ENCODE data around the gene RAPGEF3. TPM values are rescaled to one million over a fixed set of nuclear protein-coding genes. Genes with fewer than 3 reads are reported as not detected.

RAPGEF3 gene, protein sequence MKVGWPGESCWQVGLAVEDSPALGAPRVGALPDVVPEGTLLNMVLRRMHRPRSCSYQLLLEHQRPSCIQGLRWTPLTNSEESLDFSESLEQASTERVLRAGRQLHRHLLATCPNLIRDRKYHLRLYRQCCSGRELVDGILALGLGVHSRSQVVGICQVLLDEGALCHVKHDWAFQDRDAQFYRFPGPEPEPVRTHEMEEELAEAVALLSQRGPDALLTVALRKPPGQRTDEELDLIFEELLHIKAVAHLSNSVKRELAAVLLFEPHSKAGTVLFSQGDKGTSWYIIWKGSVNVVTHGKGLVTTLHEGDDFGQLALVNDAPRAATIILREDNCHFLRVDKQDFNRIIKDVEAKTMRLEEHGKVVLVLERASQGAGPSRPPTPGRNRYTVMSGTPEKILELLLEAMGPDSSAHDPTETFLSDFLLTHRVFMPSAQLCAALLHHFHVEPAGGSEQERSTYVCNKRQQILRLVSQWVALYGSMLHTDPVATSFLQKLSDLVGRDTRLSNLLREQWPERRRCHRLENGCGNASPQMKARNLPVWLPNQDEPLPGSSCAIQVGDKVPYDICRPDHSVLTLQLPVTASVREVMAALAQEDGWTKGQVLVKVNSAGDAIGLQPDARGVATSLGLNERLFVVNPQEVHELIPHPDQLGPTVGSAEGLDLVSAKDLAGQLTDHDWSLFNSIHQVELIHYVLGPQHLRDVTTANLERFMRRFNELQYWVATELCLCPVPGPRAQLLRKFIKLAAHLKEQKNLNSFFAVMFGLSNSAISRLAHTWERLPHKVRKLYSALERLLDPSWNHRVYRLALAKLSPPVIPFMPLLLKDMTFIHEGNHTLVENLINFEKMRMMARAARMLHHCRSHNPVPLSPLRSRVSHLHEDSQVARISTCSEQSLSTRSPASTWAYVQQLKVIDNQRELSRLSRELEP
- 22.4 TPM for polyA plus RNA-seq (2012; ENCODE audit: insufficient read depth, insufficient read length, low read depth)

DNA sequence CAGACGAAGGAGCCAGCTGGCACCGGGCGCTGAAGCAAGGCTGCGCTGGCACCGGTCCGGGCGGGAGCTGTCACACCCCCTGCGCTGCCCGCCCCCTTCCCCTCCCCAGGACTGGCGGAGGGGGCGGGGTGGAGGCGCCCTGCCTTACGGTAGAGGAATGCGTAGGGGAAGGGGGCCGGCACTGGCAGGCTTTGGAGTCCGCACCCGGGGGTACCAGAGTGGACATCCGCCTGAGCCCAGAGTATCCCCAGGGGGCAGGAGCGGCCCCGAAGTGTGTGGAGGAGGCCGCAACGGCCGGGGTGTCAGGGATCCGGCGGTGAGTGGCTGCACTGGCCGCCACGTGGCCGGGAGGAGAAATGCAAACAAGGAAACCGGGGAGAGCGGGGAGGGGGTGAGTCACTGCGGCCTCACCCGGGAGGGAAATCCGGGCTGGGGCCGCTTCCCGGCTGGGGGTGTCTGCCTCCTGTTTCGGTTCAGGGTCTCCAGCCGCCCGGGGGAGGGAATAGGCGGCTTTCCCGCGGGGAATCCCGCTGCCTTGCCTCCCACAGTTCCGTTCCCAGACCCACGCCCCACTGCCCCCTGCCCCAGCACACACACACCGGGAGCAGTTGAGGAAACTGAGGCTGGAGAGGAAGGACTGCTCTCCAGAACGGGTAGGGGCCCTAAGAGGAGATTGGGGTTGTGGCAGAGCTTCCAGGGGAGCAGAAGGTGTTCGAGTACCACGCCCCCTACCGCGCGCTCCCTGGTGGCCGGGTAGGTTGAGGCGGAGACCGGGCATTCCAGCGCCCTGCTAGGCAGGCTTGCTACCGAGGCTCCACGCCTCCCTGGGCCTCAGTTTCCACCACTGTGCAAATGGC lies at the start of gene RAPGEF3:
TSS of gene RAPGEF3 (minus strand) at position 47 of the 857 bp plus-strand sequence. CDS start 324 bp downstream, outside the sequence.
- Histone ChIP-seq H3K9me3 (no peaks in the 10 kb centered on the region), H3K36me3 (no peaks in the 10 kb centered on the region), H3K27me3 (no peaks in the 10 kb centered on the region), H3K4me1 (peaks cover 53% of the 10 kb centered on the region), H3K4me3 (ENCODE audit: low read depth, low read length) (peak within 1 kb of the TSS; percentile 67)
- TF ChIP-seq, protein P1, sequence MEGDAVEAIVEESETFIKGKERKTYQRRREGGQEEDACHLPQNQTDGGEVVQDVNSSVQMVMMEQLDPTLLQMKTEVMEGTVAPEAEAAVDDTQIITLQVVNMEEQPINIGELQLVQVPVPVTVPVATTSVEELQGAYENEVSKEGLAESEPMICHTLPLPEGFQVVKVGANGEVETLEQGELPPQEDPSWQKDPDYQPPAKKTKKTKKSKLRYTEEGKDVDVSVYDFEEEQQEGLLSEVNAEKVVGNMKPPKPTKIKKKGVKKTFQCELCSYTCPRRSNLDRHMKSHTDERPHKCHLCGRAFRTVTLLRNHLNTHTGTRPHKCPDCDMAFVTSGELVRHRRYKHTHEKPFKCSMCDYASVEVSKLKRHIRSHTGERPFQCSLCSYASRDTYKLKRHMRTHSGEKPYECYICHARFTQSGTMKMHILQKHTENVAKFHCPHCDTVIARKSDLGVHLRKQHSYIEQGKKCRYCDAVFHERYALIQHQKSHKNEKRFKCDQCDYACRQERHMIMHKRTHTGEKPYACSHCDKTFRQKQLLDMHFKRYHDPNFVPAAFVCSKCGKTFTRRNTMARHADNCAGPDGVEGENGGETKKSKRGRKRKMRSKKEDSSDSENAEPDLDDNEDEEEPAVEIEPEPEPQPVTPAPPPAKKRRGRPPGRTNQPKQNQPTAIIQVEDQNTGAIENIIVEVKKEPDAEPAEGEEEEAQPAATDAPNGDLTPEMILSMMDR (IDR thresholded peaks at IDR 0.05; ENCODE audit: low read depth, low read length): peak; percentile 55
- peak; percentile 84 for DNase-seq

DNA sequence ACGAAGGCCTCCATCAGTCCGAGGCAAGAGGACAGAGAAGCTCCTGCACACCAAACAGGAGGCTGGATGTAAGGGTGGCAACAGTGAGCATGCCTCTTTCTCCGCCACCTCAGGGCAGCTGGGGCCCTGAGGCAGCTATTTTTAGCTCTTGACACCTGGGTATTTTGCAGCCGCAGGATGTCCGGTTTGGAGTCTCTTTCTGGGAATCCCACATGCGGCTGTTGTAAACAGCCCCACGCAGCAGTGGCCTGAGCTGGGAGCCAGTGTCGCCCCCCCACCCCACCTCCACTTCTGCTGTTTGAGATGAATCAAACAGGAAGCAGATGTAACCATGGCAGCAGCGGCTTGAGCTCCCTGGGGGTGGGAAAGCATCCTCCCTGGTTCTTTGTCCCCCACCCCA lies 49.4 kb upstream of the RAPGEF3 start:
- H3K4me1 ChIP-seq: peaks cover 28% of the 10 kb centered on the region
- TF ChIP-seq, protein P1 (IDR thresholded peaks at IDR 0.05; ENCODE audit: low read depth, low read length): no peak
- H3K9me3 ChIP-seq: no peaks in the 10 kb centered on the region
- DNase-seq: no peak
- H3K4me3 ChIP-seq (ENCODE audit: low read depth, low read length): no peak overlapping the region
- H3K27me3 ChIP-seq: no peaks in the 10 kb centered on the region
- H3K36me3 ChIP-seq: no peaks in the 10 kb centered on the region

DNA sequence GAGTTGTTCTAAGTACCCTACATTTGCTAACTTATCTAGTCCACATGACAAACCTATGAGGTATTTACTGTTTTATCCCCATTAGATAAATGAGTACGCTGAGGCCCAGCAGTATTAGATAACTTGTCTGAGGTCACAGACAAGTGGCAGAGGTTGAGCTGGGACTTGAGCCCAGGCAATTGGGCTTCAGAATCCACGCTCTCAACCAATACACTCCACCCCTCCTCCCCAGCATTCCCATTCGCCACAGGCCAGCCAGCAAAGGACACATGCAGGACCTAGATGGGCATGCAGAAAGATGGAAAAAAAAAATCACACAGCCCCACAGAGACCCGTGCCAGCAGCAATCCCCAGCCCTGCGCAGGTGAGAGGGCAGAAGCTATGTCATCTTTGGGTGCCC lies 48.7 kb upstream of the RAPGEF3 start:
- H3K36me3 ChIP-seq: no peaks in the 10 kb centered on the region
- peaks cover 30% of the 10 kb centered on the region for H3K4me1 ChIP-seq
- TF ChIP-seq, protein P1 (IDR thresholded peaks at IDR 0.05; ENCODE audit: low read depth, low read length): no peak
- no peaks in the 10 kb centered on the region for H3K9me3 ChIP-seq
- no peak for DNase-seq
- no peak overlapping the region for H3K4me3 ChIP-seq (ENCODE audit: low read depth, low read length)
- H3K27me3 ChIP-seq: no peaks in the 10 kb centered on the region

DNA sequence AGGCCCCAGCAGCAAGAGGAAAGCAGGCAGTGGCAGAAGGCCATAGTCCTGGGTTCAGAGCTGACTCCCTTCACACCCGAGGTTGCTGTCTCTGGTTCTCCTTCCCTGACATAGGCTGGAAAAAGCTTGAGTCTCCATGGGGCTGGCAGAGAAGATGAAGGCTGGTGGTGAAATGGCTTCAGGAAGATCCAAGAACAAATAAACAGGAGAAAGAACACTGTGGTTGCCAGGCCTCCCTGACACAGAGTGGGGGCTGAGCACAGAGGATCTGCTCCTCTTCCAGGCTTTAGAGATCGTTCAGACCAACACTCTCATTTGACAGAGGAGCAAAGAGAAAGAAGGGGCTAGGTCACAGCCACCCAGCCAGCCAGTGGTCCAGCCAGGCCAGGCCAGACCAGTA lies 46.7 kb upstream of the RAPGEF3 start:
- DNase-seq: no peak
- TF ChIP-seq, protein P1 (IDR thresholded peaks at IDR 0.05; ENCODE audit: low read depth, low read length): no peak
- no peaks in the 10 kb centered on the region for H3K36me3 ChIP-seq
- no peaks in the 10 kb centered on the region for H3K9me3 ChIP-seq
- H3K4me3 ChIP-seq (ENCODE audit: low read depth, low read length): no peak overlapping the region
- no peaks in the 10 kb centered on the region for H3K27me3 ChIP-seq
- peaks cover 23% of the 10 kb centered on the region for H3K4me1 ChIP-seq

DNA sequence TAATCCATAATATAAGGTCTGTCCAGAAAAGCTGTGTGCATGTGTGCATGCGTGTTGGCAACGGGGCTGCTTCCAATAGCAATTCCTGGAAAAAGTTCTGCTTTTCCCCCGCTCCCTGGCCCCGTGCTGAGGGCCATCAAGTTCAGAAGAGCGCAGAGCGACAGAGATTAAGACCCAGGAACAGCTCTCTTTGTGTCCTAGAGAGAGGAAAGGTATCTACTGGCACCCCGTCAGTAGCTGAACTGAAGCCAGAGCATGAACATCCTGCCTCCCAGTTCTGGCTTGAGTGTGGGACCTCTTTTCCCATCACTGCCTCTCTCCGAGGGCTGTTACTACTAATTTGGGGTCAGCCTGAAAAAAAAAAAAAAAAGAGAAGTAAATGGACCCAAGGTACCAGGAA lies 45.5 kb upstream of the RAPGEF3 start:
- H3K27me3 ChIP-seq: no peaks in the 10 kb centered on the region
- DNase-seq: no peak
- no peaks in the 10 kb centered on the region for H3K9me3 ChIP-seq
- peaks cover 23% of the 10 kb centered on the region for H3K4me1 ChIP-seq
- no peak overlapping the region for H3K4me3 ChIP-seq (ENCODE audit: low read depth, low read length)
- TF ChIP-seq, protein P1 (IDR thresholded peaks at IDR 0.05; ENCODE audit: low read depth, low read length): no peak
- H3K36me3 ChIP-seq: no peaks in the 10 kb centered on the region
